ENCODE data around the gene IL6ST. TPM values are rescaled to one million over a fixed set of nuclear protein-coding genes. Genes with fewer than 3 reads are reported as not detected.
A peak's percentile ranks its signal among the peaks of the same experiment; 100 is the strongest.
"Not testable (repeated sequence)": the region's sequence is repeated elsewhere in the genome, so short reads cannot be mapped to it uniquely, and the experiment has no call there.

The IL6ST gene
- 40.8 TPM for total RNA-seq

DNA sequence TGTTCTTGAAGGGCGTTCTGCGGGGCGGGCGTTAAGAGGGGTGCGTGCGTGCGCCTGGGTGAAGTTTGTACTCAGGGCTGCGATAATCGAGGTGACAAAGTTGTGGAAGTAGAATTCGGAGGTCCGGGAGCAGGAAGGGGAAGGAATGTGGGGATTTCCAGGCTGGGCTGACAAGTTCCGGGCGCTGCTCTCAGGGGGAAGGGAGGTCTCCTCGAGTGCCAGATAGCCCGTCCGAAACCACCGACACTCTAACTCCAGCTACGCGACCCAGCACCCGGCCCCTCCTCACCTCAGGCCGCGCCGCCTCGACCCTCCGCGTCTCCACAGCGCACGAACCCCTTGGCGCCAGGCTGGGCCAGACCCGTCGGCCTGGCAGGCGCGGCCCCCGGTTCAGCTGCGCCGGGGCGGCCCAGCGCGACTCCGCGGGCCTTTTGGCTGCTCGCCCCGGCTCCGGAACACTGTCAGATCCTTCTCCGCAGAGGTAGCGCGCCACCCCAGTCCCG is at the start of gene IL6ST:
IL6ST (minus strand) TSS at position 469 of the 503 bp plus-strand sequence. CDS start 18,685 bp downstream, outside the sequence.
- DNase-seq (ENCODE audit: low spot score in 2 of 2) = peak in 1 of 2 donors; percentile 33
- no peak for FAIRE-seq

DNA sequence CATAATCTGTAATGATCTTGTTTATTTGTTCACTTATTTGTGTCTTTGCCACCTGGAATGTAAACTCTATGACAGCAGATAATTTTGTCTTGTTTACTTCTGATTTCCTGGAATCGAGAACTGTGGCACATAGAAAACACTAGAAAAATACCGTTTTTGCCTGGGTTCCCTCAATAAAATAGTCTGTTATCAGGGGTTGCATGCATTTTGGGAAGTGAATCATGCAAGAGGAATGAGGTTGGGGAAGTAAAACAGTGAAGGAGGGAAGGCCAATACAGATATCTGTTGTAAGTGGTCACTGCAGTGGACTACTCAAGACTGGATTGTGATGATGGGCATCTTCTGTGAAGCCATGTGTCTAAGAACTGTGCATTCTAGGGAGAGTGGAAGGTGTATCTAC is 45.2 kb upstream of the IL6ST start:
- FAIRE-seq = no peak
- DNase-seq (ENCODE audit: low spot score in 2 of 2) = no peak

DNA sequence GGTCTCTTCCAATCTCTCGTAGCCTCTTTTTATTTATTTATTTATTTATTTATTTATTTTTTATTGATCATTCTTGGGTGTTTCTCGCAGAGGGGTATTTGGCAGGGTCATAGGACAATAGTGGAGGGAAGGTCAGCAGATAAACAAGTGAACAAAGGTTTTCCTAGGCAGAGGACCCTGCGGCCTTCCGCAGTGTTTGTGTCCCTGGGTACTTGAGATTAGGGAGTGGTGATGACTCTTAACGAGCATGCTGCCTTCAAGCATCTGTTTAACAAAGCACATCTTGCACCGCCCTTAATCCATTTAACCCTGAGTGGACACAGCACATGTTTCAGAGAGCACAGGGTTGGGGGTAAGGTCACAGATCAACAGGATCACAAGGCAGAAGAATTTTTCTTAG is 43.4 kb upstream of the IL6ST start:
- not testable (repeated sequence) for DNase-seq (ENCODE audit: low spot score in 2 of 2); FAIRE-seq

DNA sequence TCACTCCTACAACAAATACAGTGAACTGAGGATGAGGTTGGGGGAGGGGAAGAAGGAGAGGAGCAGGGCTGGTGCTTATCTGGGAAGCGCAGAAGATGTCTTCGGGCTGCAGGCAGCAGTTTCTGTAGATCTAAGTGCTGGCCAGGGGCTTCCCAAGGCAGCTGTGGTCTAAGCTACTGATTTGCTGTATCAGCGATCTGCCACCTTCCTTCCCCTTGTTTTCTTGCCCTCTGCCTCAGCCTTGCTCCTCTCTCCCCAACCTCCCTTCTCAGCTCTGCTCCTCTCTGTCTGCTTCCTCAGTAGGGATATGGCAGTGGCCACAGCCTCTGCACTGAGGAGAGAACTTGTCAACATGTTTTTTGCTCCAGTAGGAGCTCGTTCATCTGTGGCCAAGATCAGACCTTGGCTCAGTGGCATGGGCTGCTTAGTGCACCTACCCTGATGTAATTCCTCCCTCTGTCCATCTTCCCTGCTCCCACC is 42.8 kb upstream of the IL6ST start:
- DNase-seq (ENCODE audit: low spot score in 2 of 2) (peak in 1 of 2 donors; percentile 33), FAIRE-seq (no peak)

DNA sequence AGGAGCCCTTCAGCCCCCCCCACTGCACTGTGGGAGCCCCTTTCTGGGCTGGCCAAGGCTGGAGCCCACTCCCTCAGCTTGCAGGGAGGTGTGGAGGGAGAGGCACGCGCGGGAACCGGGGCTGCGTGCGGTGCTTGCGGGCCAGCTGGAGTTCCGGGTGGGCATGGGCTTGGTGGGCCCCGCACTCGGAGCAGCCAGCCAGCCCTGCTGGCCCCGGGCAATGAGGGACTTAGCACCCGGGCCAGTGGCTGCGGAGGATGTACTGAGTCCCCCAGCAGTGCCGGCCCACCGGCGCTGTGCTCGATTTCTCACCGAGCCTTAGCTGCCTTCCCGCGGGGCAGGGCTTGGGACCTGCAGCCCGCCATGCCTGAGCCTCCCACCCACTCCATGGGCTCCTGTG is 40.6 kb upstream of the IL6ST start:
- not testable (repeated sequence) for DNase-seq (ENCODE audit: low spot score in 2 of 2); FAIRE-seq

DNA sequence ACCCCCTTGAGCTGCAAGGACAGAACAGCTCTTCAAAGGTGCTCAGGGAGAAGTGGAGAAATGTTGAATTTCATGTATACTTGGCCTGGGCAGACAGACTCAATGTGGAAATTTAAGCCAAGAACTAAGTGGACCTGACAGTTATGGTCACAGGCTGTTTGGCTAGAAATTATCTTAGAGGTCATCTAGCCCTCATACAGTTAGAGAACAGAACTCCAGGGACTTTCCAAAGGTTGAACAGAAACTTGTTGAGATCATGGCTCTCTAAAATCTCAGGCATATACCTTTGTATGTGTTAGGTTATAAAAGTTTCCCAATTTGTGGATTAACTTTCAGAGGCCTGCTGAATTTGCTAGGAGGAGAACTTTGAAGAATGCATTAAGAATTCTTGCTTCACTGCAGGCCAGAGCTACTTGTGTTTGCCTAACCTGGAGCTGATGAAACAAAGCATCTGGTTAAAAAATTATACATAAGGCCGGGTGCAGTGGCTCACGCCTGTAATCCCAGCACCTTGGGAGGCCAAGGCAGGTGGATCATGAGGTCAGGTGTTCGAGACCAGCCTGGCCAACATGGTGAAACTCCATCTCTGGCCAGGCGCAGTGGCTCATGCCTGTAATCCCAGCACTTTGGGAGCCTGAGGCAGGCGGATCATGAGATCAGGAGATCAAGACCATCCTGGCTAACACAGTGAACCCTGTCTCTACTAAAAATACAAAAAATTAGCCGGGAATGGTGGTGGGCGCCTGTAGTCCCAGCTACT is 35.3 kb upstream of the IL6ST start:
- FAIRE-seq = not testable (repeated sequence)

DNA sequence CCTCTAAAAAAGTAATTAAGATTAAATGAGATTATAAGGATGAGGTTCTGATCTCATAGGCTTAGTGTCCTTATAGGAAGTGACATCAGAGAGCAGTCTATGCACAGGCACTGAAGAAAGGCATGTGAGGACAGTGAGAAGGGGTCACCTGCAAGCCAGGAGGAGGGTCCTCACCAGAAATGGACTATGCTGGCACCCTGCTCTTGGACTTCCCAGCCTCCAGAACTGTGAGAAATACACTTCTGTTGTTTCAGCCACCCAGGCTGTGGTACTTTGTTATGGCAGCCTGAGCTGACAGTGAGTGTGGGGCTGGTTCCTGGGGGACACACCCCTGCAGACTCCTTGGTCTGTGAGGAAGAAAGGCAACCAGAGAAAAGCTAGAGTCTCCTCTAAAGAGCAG is 34.7 kb upstream of the IL6ST start:
- DNase-seq (ENCODE audit: low spot score in 2 of 2) (no peak), FAIRE-seq (no peak)

More for the DNA sequence above, 35.3 kb upstream of the IL6ST start:
- not testable (repeated sequence) for DNase-seq (ENCODE audit: low spot score in 2 of 2)

DNA sequence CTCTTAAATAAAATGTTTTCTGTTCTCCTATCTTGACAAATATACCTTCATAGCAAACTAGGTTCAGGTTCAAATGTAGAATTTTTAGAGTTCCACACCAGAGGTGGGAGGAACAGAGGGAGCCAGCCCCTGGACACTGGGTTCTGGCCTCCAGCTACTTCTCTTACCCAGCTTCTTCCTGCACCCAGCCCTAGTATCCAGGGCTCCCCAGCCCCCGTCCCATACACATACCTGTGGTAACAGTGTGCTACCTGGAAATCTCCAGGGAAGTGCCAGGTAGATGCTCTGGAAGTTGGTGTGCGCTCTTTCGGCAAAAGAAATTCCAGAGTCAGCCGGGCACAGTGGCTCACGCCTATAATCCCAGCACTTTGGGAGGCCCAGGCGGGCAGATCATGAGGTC is 33.9 kb upstream of the IL6ST start:
- FAIRE-seq (no peak), DNase-seq (ENCODE audit: low spot score in 2 of 2) (no peak)

DNA sequence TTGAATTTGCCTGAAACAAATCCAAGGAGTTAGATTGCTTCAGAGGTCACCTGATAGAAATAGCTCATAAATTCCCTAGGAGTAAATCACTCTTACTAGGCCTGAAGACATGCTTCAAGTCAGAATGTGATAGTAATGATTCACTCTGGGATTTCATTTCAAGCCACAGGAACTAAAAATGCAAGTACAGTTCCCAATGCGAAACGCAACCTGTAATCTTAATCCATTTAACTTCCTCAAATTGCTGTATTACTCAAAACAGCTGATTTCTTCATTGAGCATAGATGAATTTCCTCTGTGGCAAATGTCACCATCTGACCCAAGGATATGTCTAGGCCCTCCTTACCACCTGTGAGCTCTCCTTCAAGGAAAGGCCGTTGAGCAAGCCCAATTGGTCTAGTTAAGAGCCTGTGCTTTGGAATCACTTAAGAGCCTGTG is 32.1 kb upstream of the IL6ST start:
- FAIRE-seq (no peak), DNase-seq (ENCODE audit: low spot score in 2 of 2) (no peak)

DNA sequence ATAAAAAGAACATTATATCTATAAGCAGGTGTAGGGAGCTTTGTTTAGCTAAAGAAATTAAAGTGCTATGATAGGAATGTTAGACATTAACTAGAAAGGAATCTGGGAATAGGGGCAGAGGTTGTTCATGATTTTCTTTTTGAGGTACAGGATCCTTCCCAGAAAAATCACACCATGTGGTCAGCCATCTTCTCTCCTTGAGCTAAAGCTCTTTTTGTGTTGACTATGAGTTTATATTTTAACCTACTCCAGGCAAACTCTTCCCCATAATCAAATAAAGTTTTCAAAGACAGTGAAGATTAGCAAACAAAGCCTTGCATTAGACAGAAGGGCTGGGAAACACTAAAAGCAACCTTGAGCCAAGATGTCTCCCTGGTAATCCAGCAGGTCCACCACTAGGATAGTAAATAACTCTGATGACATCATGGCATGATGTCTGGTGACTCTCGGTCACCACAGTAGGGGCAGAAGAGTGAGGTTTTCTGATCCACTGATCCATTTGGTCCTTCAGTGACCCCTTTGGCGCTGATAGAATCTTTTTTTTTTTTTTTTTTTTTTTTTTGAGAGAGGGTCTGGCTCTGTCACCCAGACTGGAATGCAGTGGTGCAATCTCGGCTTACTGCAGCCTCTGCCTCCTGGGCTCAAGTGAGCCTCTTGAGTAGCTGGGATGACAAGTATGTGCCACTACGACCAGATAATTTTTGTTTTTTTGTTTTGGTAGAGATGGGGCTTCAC is 30.6 kb upstream of the IL6ST start:
- FAIRE-seq (no peak), DNase-seq (ENCODE audit: low spot score in 2 of 2) (no peak)

DNA sequence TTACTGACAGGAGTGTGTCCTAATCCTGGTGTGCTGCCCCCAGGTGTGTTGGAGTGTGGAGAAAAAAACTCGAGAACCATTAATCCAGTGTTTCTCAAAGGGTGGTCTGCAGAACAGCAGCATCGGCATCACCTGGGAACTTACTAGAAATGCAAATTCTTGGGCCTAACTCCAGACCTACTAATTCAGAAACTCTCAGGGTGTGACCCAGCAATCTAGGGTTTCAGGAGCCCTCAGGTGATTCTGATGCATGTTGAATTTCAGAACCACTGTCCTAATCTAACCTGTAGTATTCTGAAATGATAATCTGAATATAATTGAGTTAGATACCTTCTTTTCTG is 30.0 kb upstream of the IL6ST start:
- FAIRE-seq = no peak

DNA sequence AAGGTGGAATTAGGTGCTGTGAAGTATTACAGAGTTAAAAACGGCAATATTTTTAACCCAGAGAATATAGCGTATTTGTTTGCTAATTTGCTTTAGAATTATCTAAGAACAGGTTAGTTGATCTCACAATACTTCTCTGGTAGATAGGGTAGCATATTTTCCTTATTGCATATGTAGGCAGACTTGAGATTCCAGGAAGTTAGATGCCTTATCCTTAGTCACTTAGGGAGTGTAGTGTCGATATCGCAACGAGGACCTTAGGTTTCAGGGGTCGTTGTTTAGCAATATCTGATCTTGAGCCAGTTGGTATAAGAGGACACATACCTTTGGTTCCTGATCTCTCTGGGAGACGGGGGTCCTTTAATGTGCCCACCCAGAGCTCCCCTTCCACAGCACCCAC is 28.5 kb upstream of the IL6ST start:
- no peak for FAIRE-seq
- no peak for DNase-seq (ENCODE audit: low spot score in 2 of 2)

More for the DNA sequence above, 30.0 kb upstream of the IL6ST start:
- DNase-seq (ENCODE audit: low spot score in 2 of 2) = no peak

DNA sequence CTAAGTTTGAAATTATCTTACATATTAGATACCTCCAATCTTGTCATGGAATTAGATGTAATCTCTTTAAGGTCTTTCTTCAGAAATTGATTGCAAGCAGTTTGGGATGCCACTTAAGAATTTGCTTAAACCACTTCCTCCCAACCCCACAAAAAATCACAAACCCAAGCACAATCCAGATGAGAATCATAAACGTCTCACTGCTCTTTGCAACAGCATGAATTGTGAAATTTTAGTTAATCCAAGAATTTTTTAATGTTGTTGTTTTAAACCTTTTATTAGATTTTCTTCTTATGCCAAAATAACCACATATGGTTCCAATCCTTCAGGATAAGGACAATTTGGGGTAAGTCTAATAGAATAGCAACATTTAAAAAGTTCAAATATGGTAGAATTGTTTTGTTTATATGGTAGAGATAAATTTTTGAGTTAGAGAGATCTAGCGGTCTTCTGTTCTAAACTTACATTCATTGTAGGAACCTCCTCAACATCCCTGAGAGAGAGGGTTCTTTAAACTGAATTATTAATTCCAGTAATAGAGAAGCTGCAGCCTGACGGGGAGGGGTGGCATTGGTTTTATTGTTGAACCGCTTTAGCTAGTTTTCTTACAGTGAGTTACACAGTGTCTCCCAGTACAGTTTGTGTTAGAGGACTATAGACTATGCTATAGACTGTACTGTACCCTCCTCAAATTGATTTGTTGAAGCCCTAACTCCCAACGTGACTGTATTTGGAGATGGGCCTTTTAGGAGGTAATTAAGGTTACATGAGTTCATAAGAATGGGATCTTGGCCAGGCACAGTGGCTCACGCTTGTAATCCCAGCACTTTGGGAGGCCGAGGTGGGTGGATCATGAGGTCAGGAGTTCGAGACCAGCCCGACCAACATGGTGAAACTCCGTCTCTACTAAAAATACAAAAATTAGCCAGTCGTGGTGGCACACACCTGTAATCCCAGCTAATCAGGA is 24.8 kb upstream of the IL6ST start:
- no peak for DNase-seq (ENCODE audit: low spot score in 2 of 2)
- no peak for FAIRE-seq

DNA sequence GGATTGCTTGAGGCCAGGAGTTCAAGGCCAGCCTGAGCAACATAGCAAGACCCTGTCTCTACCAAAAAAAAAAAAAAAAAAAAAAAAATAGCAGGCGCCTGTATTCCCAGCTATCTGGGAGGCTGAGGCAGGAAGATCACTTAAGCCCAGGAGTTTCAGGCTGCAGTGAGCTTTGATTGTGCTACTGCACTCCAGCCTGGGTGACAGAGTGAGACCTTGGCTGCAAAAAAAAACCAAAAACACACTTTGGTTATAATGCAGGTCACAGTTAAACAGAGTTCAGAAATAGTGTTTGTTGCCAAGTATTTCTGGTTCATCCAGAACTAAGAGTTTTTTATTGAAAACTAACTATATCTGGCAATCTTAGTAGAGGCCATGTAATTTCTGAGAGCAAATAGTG is 24.1 kb upstream of the IL6ST start:
- no peak for DNase-seq (ENCODE audit: low spot score in 2 of 2)
- no peak for FAIRE-seq

DNA sequence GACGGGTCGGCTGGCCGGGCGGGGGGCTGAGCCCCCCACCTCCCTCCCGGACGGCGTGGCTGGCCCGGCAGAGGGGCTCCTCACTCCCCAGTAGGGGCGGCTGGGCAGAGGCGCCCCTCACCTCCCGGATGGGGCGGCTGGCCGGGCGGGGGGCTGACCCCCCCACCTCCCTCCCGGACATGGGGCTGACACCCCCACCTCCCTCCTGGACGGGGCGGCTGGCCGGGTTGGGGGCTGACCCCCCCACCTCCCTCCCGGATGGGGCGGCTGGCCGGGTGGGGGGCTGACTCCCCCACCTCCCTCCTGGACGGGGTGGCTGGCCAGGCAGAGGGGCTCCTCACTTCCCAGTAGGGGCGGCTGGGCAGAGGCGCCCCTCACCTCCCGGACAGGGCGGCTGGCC is 19.9 kb upstream of the IL6ST start:
- FAIRE-seq; DNase-seq (ENCODE audit: low spot score in 2 of 2): not testable (repeated sequence)

DNA sequence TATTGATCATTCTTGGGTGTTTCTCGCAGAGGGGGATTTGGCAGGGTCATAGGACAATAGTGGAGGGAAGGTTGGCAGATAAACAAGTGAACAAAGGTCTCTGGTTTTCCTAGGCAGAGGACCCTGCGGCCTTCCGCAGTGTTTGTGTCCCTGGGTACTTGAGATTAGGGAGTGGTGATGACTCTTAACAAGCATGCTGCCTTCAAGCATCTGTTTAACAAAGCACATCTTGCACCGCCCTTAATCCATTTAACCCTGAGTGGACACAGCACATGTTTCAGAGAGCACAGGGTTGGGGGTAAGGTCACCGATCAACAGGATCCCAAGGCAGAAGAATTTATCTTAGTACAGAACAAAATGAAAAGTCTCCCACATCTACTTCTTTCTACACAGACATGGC is 19.2 kb upstream of the IL6ST start:
- DNase-seq (ENCODE audit: low spot score in 2 of 2); FAIRE-seq: not testable (repeated sequence)

DNA sequence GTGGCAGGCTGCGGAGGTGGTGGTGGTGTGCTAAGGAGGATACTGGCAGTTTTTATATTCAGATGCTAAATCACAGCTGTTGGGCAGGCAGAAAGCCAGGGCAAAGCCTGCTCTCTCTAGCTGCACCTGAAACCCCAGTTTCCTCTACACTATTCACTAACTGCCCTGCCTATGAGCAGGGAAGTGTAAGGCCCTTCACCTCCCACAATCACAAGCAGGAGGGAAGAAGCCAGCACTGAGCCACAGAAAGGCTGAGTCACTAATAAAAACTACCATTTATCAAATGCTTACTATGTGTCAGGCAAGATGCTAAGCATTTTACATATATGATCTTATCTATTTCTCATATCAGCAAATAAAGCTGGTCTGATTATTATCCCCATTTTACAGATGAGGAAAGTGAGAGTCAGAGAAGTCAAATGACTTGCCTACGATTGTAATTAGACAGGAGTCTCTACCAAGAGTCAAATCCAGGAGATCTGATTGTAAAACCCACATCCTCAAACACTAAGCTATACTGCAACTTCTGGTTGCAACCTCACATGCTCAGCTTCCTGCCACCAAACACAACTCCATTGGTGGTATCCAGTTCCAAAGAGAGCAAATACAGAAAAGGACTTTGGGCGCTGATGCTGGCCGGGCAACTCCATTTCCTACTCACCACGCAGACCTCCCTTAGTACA is 17.7 kb upstream of the IL6ST start:
- DNase-seq (ENCODE audit: low spot score in 2 of 2) (peak in 1 of 2 donors; percentile 22), FAIRE-seq (no peak)

DNA sequence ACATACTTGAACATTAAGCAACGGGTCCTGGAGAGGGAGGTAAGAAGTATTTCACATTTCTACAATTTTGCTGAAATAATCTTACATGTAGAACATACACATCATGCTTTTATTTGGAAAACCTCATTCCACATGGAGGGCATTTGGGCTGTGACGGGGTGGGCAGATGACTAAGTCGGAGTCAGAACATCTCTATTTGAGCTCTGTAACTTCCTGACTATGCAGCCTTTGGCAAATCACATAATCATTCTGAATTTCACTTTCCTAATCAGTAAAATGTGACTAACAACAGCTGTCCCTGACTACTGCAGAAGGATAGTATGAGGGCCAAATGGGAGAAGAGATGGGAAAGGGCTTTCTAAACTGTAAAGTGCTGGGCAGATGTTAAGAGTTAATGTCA is 17.1 kb upstream of the IL6ST start:
- no peak for DNase-seq (ENCODE audit: low spot score in 2 of 2)
- FAIRE-seq = no peak

DNA sequence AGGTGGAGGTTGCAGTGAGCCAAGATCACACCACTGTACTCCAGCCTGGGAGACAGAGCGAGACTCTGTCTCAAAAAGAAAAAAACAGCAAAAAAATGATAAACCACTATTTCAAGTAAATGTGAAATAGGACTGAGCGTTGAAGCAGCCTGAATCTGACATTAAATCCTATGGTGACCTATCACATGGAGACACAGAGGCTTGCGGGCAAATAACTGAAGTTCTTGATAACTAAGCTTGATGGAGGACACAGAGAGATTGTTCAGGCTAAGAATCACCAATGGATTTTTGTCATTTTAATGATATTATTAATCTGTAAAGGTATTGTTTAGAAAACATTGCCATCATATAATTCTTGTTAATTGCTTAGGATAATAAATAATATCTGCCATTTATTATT is 15.7 kb upstream of the IL6ST start:
- no peak for FAIRE-seq

DNA sequence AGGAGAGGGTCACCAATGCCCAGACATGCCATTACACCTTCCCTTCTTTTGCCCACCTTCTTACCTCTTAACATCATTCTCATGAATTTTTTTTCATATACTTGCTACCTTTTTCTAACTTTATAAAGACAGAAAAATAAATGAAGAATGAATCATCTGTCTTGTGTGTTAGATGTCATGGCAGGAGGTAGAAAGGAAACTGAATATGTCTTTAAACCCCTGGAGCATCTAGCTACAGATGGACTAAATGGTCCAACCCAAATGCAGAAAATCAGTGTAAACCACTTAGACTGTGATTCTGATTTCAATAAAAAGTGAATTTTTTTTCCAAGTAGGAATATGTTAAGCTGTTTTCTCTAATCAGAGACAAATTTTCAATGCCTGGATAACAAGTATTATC is 11.8 kb upstream of the IL6ST start:
- DNase-seq (ENCODE audit: low spot score in 2 of 2) = no peak

More for the DNA sequence above, 15.7 kb upstream of the IL6ST start:
- no peak for DNase-seq (ENCODE audit: low spot score in 2 of 2)

More for the DNA sequence above, 11.8 kb upstream of the IL6ST start:
- FAIRE-seq = no peak

Data from frontal cortex (tissue), 4 donors.